Parathyroid adenoma (tissue), 2 donors: Measurements from ENCODE around the gene GFPT2.

Experiments used
- H2AFZ ChIP-seq: fragments of 300-600 bp; sonication (generic); one replicate; pipeline ENCODE4 v1.7.0; 2017; ENCODE audit warnings: antibody characterized with exemption, mild to moderate bottlenecking
- H3K27ac ChIP-seq: fragments of 300-600 bp; sonication (generic); one replicate; pipeline ENCODE4 v1.7.0; 2017
- H3K27me3 ChIP-seq: fragments of 300-600 bp; sonication (generic); one replicate; pipeline ENCODE4 v1.7.0; 2017; ENCODE audit warnings: low read length; ENCODE audit not compliant: control insufficient read depth, insufficient read depth
- H3K36me3 ChIP-seq: fragments of 300-600 bp; sonication (generic); one replicate; pipeline ENCODE4 v1.7.0; 2017; ENCODE audit warnings: low read length; ENCODE audit not compliant: control insufficient read depth, insufficient read depth
- H3K4me1 ChIP-seq: fragments of 300-600 bp; sonication (generic); one replicate; pipeline ENCODE4 v1.7.0; 2017; ENCODE audit warnings: control low read depth
- H3K4me2 ChIP-seq: fragments of 300-600 bp; sonication (generic); one replicate; pipeline ENCODE4 v1.7.0; 2017; ENCODE audit warnings: low read length
- H3K4me3 ChIP-seq: fragments of 300-600 bp; sonication (generic); one replicate; pipeline ENCODE4 v1.7.0; 2017; ENCODE audit warnings: low read depth, low read length
- H3K79me2 ChIP-seq: fragments of 300-600 bp; sonication (generic); one replicate; pipeline ENCODE4 v1.7.0; 2017; ENCODE audit warnings: control low read depth
- H3K9ac ChIP-seq: fragments of 300-600 bp; sonication (generic); one replicate; pipeline ENCODE4 v1.7.0; 2017; ENCODE audit warnings: mild to moderate bottlenecking
- H3K9me3 ChIP-seq: fragments of 300-600 bp; sonication (generic); one replicate; pipeline ENCODE4 v1.7.0; 2017; ENCODE audit warnings: low read length; ENCODE audit not compliant: control insufficient read depth
- TF ChIP-seq, protein P1 (sequence below): fragments of 300-600 bp; sonication (generic); IDR thresholded peaks from one replicate; pipeline ENCODE4 v1.7.0; 2017; ENCODE audit warnings: antibody characterized with exemption, mild to moderate bottlenecking
- donor health status: primary hyperparathyroidism.

Gene GFPT2

DNA sequence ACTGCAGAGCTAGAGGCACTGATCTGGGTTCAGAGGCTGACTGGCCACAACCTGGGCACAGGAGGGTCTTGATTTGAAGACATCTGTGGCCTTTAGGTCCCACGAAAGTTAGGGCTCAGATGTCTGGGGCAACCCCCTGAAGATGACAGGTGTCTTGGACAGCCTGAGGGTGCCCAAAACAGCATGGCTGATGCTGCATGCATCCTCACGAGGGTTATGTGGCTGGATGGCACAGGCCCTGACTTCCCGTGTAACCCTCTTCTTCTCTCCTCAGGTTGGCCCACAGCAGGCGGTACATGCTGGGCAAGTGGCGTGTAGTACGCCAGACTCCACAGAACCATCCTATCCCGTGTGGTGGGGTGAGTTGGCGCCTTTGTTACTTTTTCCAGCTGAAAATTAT lies 29.8 kb upstream of the GFPT2 start:
- H3K9ac ChIP-seq = no peak overlapping the region

DNA sequence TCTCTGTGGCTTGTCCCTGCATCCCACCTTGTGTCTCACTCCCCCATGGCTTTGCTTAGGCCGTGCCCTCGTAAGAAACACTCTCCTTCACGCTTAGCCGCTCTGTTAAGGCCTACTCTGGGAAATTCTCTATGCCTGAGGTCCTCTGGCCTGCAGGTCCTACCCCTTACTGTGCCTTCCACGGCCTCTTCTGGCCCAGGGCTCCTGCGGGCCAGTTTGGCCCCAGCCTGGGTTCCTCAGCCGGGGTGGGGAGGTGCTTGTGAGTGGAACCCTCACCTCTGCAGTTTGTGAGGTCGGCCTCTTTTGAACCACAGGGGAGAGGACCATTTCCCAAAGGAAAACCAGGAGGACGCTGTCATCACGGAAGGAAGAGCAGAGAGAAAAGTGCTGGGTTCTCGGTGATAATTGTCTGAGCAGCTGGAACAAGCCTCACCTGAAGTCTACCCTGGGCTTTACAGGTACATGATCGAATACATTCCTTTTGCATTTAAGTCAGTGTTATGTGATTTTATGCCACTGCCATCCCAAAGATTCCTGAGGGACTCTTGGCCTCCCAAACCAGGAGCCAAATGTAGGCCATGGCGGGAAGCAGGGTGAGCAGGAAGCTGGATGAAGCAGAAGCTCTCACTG lies 28.8 kb upstream of the GFPT2 start:
- Histone ChIP-seq H3K4me2 (no peak overlapping the region), H2AFZ (no peak overlapping the region), H3K9ac (no peak overlapping the region), H3K27me3 (no peaks in the 10 kb centered on the region), H3K27ac (no peak overlapping the region), H3K79me2 (no peaks in the 10 kb centered on the region), H3K36me3 (no peaks in the 10 kb centered on the region), H3K4me1 (no peaks in the 10 kb centered on the region), H3K9me3 (no peaks in the 10 kb centered on the region), H3K4me3 (no peak overlapping the region)
- TF ChIP-seq, protein P1, sequence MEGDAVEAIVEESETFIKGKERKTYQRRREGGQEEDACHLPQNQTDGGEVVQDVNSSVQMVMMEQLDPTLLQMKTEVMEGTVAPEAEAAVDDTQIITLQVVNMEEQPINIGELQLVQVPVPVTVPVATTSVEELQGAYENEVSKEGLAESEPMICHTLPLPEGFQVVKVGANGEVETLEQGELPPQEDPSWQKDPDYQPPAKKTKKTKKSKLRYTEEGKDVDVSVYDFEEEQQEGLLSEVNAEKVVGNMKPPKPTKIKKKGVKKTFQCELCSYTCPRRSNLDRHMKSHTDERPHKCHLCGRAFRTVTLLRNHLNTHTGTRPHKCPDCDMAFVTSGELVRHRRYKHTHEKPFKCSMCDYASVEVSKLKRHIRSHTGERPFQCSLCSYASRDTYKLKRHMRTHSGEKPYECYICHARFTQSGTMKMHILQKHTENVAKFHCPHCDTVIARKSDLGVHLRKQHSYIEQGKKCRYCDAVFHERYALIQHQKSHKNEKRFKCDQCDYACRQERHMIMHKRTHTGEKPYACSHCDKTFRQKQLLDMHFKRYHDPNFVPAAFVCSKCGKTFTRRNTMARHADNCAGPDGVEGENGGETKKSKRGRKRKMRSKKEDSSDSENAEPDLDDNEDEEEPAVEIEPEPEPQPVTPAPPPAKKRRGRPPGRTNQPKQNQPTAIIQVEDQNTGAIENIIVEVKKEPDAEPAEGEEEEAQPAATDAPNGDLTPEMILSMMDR = no peak

More for the DNA sequence above, 29.8 kb upstream of the GFPT2 start:
- no peak overlapping the region for H3K4me3 ChIP-seq
- H3K27ac ChIP-seq = no peak overlapping the region
- H3K36me3 ChIP-seq = no peaks in the 10 kb centered on the region
- H2AFZ ChIP-seq = no peak overlapping the region
- no peak overlapping the region for H3K4me2 ChIP-seq
- no peaks in the 10 kb centered on the region for H3K79me2 ChIP-seq
- no peaks in the 10 kb centered on the region for H3K9me3 ChIP-seq
- H3K4me1 ChIP-seq = no peaks in the 10 kb centered on the region
- no peaks in the 10 kb centered on the region for H3K27me3 ChIP-seq
- TF ChIP-seq, protein P1 = no peak

GRCh38 chr5:180381428-180381827 lies 28.3 kb upstream of the GFPT2 start:
- H3K79me2 ChIP-seq = no peaks in the 10 kb centered on the region
- no peak overlapping the region for H3K4me2 ChIP-seq
- no peaks in the 10 kb centered on the region for H3K27me3 ChIP-seq
- H3K36me3 ChIP-seq = no peaks in the 10 kb centered on the region
- H3K4me3 ChIP-seq = no peak overlapping the region
- no peak overlapping the region for H2AFZ ChIP-seq
- TF ChIP-seq, protein P1 = no peak
- H3K9ac ChIP-seq = no peak overlapping the region
- no peak overlapping the region for H3K27ac ChIP-seq
- H3K9me3 ChIP-seq = no peaks in the 10 kb centered on the region
- no peaks in the 10 kb centered on the region for H3K4me1 ChIP-seq

DNA sequence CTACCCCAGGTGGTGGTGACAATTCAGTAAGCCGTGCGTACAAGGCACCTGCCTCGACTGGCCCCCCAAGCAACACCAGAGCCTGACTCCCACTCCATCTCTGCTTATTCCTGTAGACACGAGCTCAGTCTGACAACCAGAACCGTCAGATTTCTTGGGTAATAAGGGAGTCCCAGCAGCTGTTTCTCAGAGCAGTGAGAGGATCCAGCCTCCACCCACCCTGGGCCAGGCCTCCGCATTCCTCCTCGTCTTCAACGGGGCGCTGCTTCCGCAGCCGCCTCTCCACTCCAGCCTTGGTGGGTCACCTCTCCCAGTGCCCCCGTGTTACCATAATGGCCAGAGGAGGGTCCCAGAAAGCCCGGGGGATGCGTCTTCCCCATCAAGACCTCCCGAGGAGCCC lies 27.7 kb upstream of the GFPT2 start:
- H2AFZ ChIP-seq = no peak overlapping the region
- no peaks in the 10 kb centered on the region for H3K4me1 ChIP-seq
- no peaks in the 10 kb centered on the region for H3K9me3 ChIP-seq
- no peak overlapping the region for H3K27ac ChIP-seq
- TF ChIP-seq, protein P1 = no peak
- H3K27me3 ChIP-seq = no peaks in the 10 kb centered on the region
- no peaks in the 10 kb centered on the region for H3K79me2 ChIP-seq
- H3K36me3 ChIP-seq = no peaks in the 10 kb centered on the region
- H3K9ac ChIP-seq = no peak overlapping the region
- no peak overlapping the region for H3K4me2 ChIP-seq
- no peak overlapping the region for H3K4me3 ChIP-seq

- H3K4me2 ChIP-seq = no peak overlapping the region
- no peak overlapping the region for H3K4me3 ChIP-seq
- TF ChIP-seq, protein P1 = no peak
- no peak overlapping the region for H3K27ac ChIP-seq
- no peak overlapping the region for H2AFZ ChIP-seq
- H3K36me3 ChIP-seq = no peaks in the 10 kb centered on the region
- no peaks in the 10 kb centered on the region for H3K9me3 ChIP-seq
- H3K79me2 ChIP-seq = no peaks in the 10 kb centered on the region
- no peaks in the 10 kb centered on the region for H3K4me1 ChIP-seq
- H3K27me3 ChIP-seq = no peaks in the 10 kb centered on the region
- no peak overlapping the region for H3K9ac ChIP-seq
These were observed 27.3 kb upstream of the GFPT2 start for GRCh38 chr5:180380441-180380840.
